CD14-positive monocyte (primary cell): Measurements from ENCODE around the gene AGAP1. TPM values are rescaled to one million over a fixed set of nuclear protein-coding genes. Genes with fewer than 3 reads are reported as not detected.

Experiments
- DNase-seq, 3 donors: peaks; one replicate each; pipeline ENCODE4 v3.0.0-alpha.2; 2011 to 2022
- H2AFZ ChIP-seq: 2 replicates; pipeline ENCODE4 v1.6.0; 2012; ENCODE audit warnings: mild to moderate bottlenecking, low read depth, low read length, inconsistent platforms; ENCODE audit not compliant: insufficient read depth, poor library complexity, severe bottlenecking
- H3K27ac ChIP-seq, 2 donors: 1 replicate in 1 of 2; 2 replicates in 1 of 2; pipeline ENCODE4 v1.5.1; 2012 to 2013; ENCODE audit warnings: low read length in 2 of 2, control low read depth in 1 of 2, inconsistent platforms in 1 of 2, low read depth in 1 of 2, mild to moderate bottlenecking in 1 of 2
- H3K27me3 ChIP-seq, 2 donors: one replicate each; pipeline versions ENCODE4 v1.6.0 to v1.6.1; 2011 to 2013; ENCODE audit warnings: low read length in 2 of 2; ENCODE audit not compliant: control insufficient read depth in 2 of 2, insufficient read depth in 2 of 2
- H3K36me3 ChIP-seq, 2 donors: replicated peaks in 1 of 2; 1 replicate in 1 of 2; 2 replicates in 1 of 2; pipeline versions ENCODE4 v1.5.1 to v1.6.1; 2012 to 2013; ENCODE audit warnings: low read length in 2 of 2, control low read depth in 1 of 2, inconsistent platforms in 1 of 2, mild to moderate bottlenecking in 1 of 2; ENCODE audit not compliant: insufficient read depth in 2 of 2, control insufficient read depth in 1 of 2
- H3K4me1 ChIP-seq, 2 donors: 1 replicate in 1 of 2; 2 replicates in 1 of 2; pipeline versions ENCODE4 v1.5.1 to v1.6.1; 2012 to 2013; ENCODE audit warnings: low read length in 2 of 2, control low read depth in 1 of 2, inconsistent platforms in 1 of 2, mild to moderate bottlenecking in 1 of 2, moderate library complexity in 1 of 2; ENCODE audit not compliant: insufficient read depth in 2 of 2, control insufficient read depth in 1 of 2
- H3K4me2 ChIP-seq: replicated peaks from 2 replicates; pipeline ENCODE3; 2012; ENCODE audit warnings: low read length, moderate library complexity, mild to moderate bottlenecking; ENCODE audit not compliant: poor library complexity, severe bottlenecking; ENCODE audit errors: extremely low read depth
- H3K4me3 ChIP-seq, 3 experiments: fragments of 200-600 bp in 1 of 3; sonication (generic) in 1 of 3; replicated peaks in 1 of 3; 1 replicate in 2 of 3; 2 replicates in 1 of 3; pipeline ENCODE4 v1.5.1; 2011 to 2013; ENCODE audit warnings: low read length in 3 of 3, mild to moderate bottlenecking in 3 of 3, control low read depth in 2 of 3, low read depth in 2 of 3, inconsistent platforms in 1 of 3, moderate library complexity in 1 of 3
- H3K79me2 ChIP-seq: 2 replicates; pipeline ENCODE4 v1.6.0; 2012; ENCODE audit warnings: mild to moderate bottlenecking, control low read depth, inconsistent platforms, low read length, moderate library complexity; ENCODE audit not compliant: insufficient read depth
- H3K9ac ChIP-seq: 2 replicates; pipeline ENCODE4 v1.6.0; 2017; ENCODE audit warnings: low read length, mild to moderate bottlenecking; ENCODE audit not compliant: insufficient read depth, poor library complexity, severe bottlenecking
- H3K9me3 ChIP-seq, 2 donors: replicated peaks in 1 of 2; 1 replicate in 1 of 2; 2 replicates in 1 of 2; pipeline versions ENCODE4 v1.5.1 to v1.6.1; 2012 to 2013; ENCODE audit warnings: low read length in 2 of 2, control low read depth in 1 of 2; ENCODE audit not compliant: control insufficient read depth in 1 of 2, insufficient read depth in 1 of 2
- H4K20me1 ChIP-seq: 2 replicates; pipeline ENCODE4 v1.6.0; 2012; ENCODE audit warnings: mild to moderate bottlenecking, low read length, control low read depth, moderate library complexity; ENCODE audit not compliant: insufficient read depth
- H3K27ac Mint-ChIP-seq, 7 donors: one replicate each; pipeline ENCODE4 v1.8.0; 2020; ENCODE audit warnings: mild to moderate bottlenecking in 7 of 7, mixed read lengths in 7 of 7, moderate library complexity in 6 of 7, inconsistent platforms in 2 of 7
- H3K27me3 Mint-ChIP-seq, 3 donors: one replicate each; pipeline ENCODE4 v1.8.0; 2021 to 2022; ENCODE audit warnings: low read depth in 3 of 3, mild to moderate bottlenecking in 3 of 3, mixed read lengths in 3 of 3, moderate library complexity in 3 of 3, inconsistent platforms in 1 of 3
- H3K36me3 Mint-ChIP-seq, 2 donors: one replicate each; pipeline ENCODE4 v1.8.0; 2020; ENCODE audit warnings: mixed read lengths in 2 of 2, inconsistent platforms in 1 of 2, mild to moderate bottlenecking in 1 of 2
- H3K4me1 Mint-ChIP-seq: one replicate; pipeline ENCODE4 v1.8.0; 2020; ENCODE audit warnings: mild to moderate bottlenecking, mixed read lengths
- H3K4me3 Mint-ChIP-seq, 2 donors: one replicate each; pipeline ENCODE4 v1.8.0; 2020; ENCODE audit warnings: mild to moderate bottlenecking in 2 of 2, mixed read lengths in 2 of 2, moderate library complexity in 1 of 2
- H3K9me3 Mint-ChIP-seq, 7 donors: one replicate each; pipeline ENCODE4 v1.8.0; 2020 to 2022; ENCODE audit warnings: mixed read lengths in 7 of 7, mild to moderate bottlenecking in 6 of 7, moderate library complexity in 6 of 7, inconsistent platforms in 2 of 7
- WGBS: methylation state at CpG from one replicate; pipeline ENCODE4 v1.1.5; 2013; ENCODE audit warnings: missing lambda C conversion rate; ENCODE audit not compliant: insufficient coverage; 5-methylcytosine and 5-hydroxymethylcytosine counted together
- intact Hi-C, 2 donors: fragments of 100-400 bp; cut with micrococcal nuclease; formaldehyde crosslinking; loops; one replicate each; pipeline versions ENCODE4 v1.15.0 to v1.15.1; 2023
- polyA plus RNA-seq, 3 donors: library from polyadenylated mRNA; depleted of rRNA in 1 of 3; unstranded in 2 of 3; stranded (reverse) in 1 of 3; fragments of 300-500 nt in 2 of 3; fragments of >200 nt in 1 of 3; fragmentation: Illumina TruSeq in 2 of 3; gene quantifications; 1 replicate in 2 of 3; 2 replicates in 1 of 3; pipeline ENCODE4 v1.2.3, GENCODE V29; 2012 to 2021
- TF ChIP-seq, protein P1 (sequence below): fragments of 200-600 bp; IDR thresholded peaks from one replicate; pipeline ENCODE4 v1.8.0; 2022; ENCODE audit warnings: antibody characterized with exemption, mild to moderate bottlenecking

The AGAP1 gene
- polyA plus RNA-seq, 3 donors: 0.12 TPM; not detected in 2

DNA sequence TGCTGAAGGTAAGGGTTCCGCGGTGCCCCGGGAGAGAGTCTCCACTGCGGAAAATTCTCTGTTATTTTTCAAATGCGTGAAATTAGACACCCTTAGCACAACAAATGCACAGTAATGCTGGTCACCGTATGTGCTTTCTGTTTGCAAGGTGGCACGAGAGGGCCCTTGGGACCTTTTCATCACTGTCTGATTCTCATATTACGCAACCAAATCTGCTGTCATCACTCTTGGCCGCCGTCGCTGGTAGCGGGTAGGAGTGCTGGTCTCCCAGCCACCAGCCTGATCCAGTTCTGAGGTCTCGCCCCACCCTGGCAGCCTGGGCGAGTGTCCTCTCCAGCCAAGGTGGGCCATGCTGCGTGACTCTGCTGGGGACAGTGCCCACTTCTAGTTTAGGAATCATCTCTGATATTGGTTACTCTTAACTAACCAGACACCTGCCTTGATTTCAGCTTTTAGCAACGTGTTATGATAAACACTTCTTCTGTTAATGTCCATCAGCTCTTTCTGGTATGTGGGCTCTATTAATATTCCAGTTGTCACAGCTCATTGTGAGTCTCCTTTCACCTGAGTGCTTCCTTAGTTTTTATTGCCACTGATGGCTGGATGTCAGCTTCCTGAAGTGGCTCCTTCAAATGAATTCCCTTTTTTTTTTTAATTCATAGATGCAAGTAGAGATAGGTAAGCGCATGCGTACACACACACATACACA, 474.9 kb downstream of the AGAP1 start:
- TF ChIP-seq, protein P1, sequence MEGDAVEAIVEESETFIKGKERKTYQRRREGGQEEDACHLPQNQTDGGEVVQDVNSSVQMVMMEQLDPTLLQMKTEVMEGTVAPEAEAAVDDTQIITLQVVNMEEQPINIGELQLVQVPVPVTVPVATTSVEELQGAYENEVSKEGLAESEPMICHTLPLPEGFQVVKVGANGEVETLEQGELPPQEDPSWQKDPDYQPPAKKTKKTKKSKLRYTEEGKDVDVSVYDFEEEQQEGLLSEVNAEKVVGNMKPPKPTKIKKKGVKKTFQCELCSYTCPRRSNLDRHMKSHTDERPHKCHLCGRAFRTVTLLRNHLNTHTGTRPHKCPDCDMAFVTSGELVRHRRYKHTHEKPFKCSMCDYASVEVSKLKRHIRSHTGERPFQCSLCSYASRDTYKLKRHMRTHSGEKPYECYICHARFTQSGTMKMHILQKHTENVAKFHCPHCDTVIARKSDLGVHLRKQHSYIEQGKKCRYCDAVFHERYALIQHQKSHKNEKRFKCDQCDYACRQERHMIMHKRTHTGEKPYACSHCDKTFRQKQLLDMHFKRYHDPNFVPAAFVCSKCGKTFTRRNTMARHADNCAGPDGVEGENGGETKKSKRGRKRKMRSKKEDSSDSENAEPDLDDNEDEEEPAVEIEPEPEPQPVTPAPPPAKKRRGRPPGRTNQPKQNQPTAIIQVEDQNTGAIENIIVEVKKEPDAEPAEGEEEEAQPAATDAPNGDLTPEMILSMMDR: no peak
- Histone ChIP-seq H4K20me1 (no peaks in the 10 kb centered on the region), H3K27ac (no peak overlapping the region), H3K4me2 (no peak overlapping the region), H3K9ac (no peak overlapping the region), H3K27me3 (no peaks in the 10 kb centered on the region), H3K79me2 (no peaks in the 10 kb centered on the region), H3K4me3 (no peak overlapping the region), H2AFZ (no peak overlapping the region), H3K4me1 (no peaks in the 10 kb centered on the region), H3K36me3 (no peaks in the 10 kb centered on the region), H3K9me3 (no peaks in the 10 kb centered on the region)
- Mint-ChIP-seq H3K4me1 (no peaks in the 10 kb centered on the region), H3K27ac (no peak overlapping the region), H3K4me3 (no peak overlapping the region), H3K9me3 (peaks cover 0 to 5% (median 1%) of the 10 kb centered on the region in 7 donors), H3K36me3 (no peaks in the 10 kb centered on the region), H3K27me3 (peaks cover 0 to 9% (median 5%) of the 10 kb centered on the region in 3 donors)
- DNase-seq: no peak
- WGBS: 93% methylated on average over 15 of the region's 18 CpGs
- intact Hi-C loops: no loop called here

DNA sequence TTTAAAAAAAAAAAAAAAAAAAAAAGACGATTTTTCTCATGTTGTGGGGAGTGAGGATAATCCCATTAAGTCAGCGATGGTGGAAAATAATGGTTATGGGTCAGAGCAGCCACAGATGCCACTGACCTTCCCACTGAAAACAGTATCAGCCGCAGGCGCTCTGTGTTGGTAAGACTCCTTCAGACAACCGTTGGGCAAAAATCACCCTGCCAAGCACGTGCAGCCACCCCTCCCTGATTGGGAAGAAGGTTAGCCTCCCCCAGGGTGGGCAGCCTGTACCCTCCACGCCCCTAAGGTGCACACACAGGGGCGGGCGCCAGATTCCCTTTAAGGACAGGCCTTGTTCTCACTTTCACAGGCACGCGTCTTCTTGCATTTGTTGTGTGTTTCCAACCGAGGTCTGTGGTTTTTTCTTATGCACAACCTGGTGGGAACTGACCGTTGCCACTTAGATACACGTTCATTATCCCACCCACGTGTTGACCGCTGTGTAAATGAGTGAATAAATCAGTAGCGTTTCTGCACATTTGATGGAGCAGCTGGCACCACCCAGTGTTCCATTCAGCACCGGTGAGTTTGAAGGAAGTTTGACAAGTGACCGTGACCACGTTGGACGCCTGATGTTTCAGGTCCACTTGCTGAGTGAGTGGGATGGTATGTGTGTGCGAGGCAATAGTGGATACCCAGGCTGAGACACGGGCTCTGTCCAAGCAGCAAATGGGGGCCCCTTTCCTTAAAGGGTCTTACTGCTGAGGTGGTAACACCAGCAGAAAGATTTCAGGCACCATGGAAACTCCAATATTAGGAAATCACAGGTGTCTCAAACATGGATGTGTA, 476.6 kb downstream of the AGAP1 start:
- intact Hi-C loops: no loop called here
- Mint-ChIP-seq H3K4me1 (no peaks in the 10 kb centered on the region), H3K9me3 (peaks cover 0 to 5% (median 1%) of the 10 kb centered on the region in 7 donors), H3K4me3 (no peak overlapping the region), H3K36me3 (no peaks in the 10 kb centered on the region), H3K27ac (no peak overlapping the region), H3K27me3 (peaks cover 0 to 6% (median 5%) of the 10 kb centered on the region in 3 donors)
- DNase-seq: no peak
- 91% methylated on average over 18 of the region's 23 CpGs for WGBS
- no peak overlapping the region for H3K4me3 ChIP-seq
- no peaks in the 10 kb centered on the region for H4K20me1 ChIP-seq
- H3K9me3 ChIP-seq: no peaks in the 10 kb centered on the region
- TF ChIP-seq, protein P1: no peak
- H3K4me2 ChIP-seq: no peak overlapping the region
- H3K4me1 ChIP-seq: no peaks in the 10 kb centered on the region
- no peaks in the 10 kb centered on the region for H3K36me3 ChIP-seq
- H3K79me2 ChIP-seq: no peaks in the 10 kb centered on the region
- H3K9ac ChIP-seq: no peak overlapping the region
- H3K27me3 ChIP-seq: no peaks in the 10 kb centered on the region
- H3K27ac ChIP-seq: no peak overlapping the region
- H2AFZ ChIP-seq: no peak overlapping the region
